Measurements from ENCODE around the gene WDFY3.

DNA sequence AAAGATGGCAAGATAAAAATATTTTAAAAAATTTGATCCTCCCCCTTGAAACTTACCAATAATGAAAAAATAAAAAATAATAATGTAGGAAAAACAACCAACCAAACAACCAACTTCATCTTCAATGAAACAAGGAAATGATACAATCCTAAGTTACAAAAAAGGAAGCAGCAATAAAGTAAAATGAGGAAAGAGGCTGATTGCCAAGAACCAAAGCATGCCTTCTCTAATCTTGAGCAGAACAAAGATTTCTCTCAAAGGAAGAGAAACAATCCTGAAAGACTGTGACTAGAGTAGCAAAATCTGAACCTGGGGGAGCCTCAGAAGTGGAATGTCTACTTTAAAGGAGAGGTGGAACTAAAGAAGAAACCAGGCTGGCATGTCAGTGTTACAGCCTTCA is 10.9 kb upstream of the WDFY3 start:
- TF ChIP-seq FOXM1 (CRISPR knock-in tag; IDR thresholded peaks at IDR 0.05) (no peak), ZFP1 (CRISPR knock-in tag; IDR thresholded peaks at IDR 0.05) (no peak), U2AF2 (IDR thresholded peaks at IDR 0.05; ENCODE audit: low read depth, low read length) (no peak), ZNF234 (CRISPR knock-in tag; conservative IDR thresholded peaks at IDR 0.05) (no peak), GABPB1 (CRISPR knock-in tag; IDR thresholded peaks at IDR 0.05) (no peak), GATAD1 (CRISPR knock-in tag; IDR thresholded peaks at IDR 0.05) (no peak)
- TF ChIP-seq, protein P1, sequence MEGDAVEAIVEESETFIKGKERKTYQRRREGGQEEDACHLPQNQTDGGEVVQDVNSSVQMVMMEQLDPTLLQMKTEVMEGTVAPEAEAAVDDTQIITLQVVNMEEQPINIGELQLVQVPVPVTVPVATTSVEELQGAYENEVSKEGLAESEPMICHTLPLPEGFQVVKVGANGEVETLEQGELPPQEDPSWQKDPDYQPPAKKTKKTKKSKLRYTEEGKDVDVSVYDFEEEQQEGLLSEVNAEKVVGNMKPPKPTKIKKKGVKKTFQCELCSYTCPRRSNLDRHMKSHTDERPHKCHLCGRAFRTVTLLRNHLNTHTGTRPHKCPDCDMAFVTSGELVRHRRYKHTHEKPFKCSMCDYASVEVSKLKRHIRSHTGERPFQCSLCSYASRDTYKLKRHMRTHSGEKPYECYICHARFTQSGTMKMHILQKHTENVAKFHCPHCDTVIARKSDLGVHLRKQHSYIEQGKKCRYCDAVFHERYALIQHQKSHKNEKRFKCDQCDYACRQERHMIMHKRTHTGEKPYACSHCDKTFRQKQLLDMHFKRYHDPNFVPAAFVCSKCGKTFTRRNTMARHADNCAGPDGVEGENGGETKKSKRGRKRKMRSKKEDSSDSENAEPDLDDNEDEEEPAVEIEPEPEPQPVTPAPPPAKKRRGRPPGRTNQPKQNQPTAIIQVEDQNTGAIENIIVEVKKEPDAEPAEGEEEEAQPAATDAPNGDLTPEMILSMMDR (CRISPR knock-in tag; IDR thresholded peaks at IDR 0.05), result no peak
- TF ChIP-seq, protein P2, sequence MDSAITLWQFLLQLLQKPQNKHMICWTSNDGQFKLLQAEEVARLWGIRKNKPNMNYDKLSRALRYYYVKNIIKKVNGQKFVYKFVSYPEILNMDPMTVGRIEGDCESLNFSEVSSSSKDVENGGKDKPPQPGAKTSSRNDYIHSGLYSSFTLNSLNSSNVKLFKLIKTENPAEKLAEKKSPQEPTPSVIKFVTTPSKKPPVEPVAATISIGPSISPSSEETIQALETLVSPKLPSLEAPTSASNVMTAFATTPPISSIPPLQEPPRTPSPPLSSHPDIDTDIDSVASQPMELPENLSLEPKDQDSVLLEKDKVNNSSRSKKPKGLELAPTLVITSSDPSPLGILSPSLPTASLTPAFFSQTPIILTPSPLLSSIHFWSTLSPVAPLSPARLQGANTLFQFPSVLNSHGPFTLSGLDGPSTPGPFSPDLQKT (CRISPR knock-in tag; IDR thresholded peaks at IDR 0.05; ENCODE audit: borderline replicate concordance), result no peak
